Gastroesophageal sphincter (tissue), 4 donors: Measurements from ENCODE around the gene OXNAD1. TPM values are rescaled to one million over a fixed set of nuclear protein-coding genes. Genes with fewer than 3 reads are reported as not detected.

Experiments used
- ATAC-seq: fragments of 150-250 bp; one replicate; pipeline ENCODE4 v1.9.1; 2016; ENCODE audit warnings: mild to moderate bottlenecking, moderate library complexity
- H3K27ac ChIP-seq, 4 donors: fragments of 200-600 bp; sonication (generic) in 3 of 4; 1 replicate in 3 of 4; 2 replicates in 1 of 4; pipeline ENCODE4 v1.5.1; 2016 to 2019
- H3K27me3 ChIP-seq: fragments of 200-600 bp; sonication (generic); one replicate; pipeline ENCODE4 v1.5.1; 2019
- H3K36me3 ChIP-seq, 2 donors: fragments of 200-600 bp; sonication (generic); one replicate each; pipeline ENCODE4 v1.5.1; 2019; ENCODE audit warnings: control low read depth in 1 of 2
- H3K4me1 ChIP-seq, 3 donors: fragments of 200-600 bp; sonication (generic); 1 replicate in 2 of 3; 2 replicates in 1 of 3; pipeline ENCODE4 v1.5.1; 2016 to 2019; ENCODE audit warnings: control low read depth in 2 of 3
- H3K4me3 ChIP-seq, 2 donors: fragments of 200-600 bp; sonication (generic); one replicate each; pipeline ENCODE4 v1.5.1; 2019; ENCODE audit warnings: mild to moderate bottlenecking in 1 of 2, moderate library complexity in 1 of 2
- H3K9me3 ChIP-seq, 3 donors: fragments of 200-600 bp; sonication (generic); one replicate each; pipeline ENCODE4 v1.5.1; 2017 to 2019; ENCODE audit warnings: control low read depth in 2 of 3
- EP300 ChIP-seq: sonication (generic); formaldehyde crosslinking; IDR thresholded peaks from one replicate; pipeline ENCODE4 v1.6.1; 2017; ENCODE audit warnings: antibody characterized with exemption, mild to moderate bottlenecking
- POLR2A ChIP-seq, 2 donors: fragments of 450-650 bp; IDR thresholded peaks; one replicate each; pipeline ENCODE4 v1.6.1; 2017; ENCODE audit warnings: antibody characterized with exemption in 2 of 2, mild to moderate bottlenecking in 2 of 2, moderate library complexity in 1 of 2
- POLR2AphosphoS5 ChIP-seq: sonication (generic); formaldehyde crosslinking; IDR thresholded peaks from one replicate; pipeline ENCODE4 v1.6.1; 2017; ENCODE audit warnings: antibody characterized with exemption
- whole genome bisulfite sequencing, 2 donors: methylation state at CpG; one replicate each; pipeline ENCODE4 v1.1.5; 2018; ENCODE audit warnings: low coverage in 1 of 2; 5-methylcytosine and 5-hydroxymethylcytosine counted together
- total RNA-seq, 4 donors: library from RNA; depleted of rRNA; stranded (reverse); fragments of >200 nt; gene quantifications; one replicate each; pipeline ENCODE4 v1.1.0, GENCODE V29; 2016
- TF ChIP-seq, protein P1 (sequence below), 4 experiments: fragments of 200-600 bp in 2 of 4; fragments of 450-650 bp in 2 of 4; sonication (generic) in 1 of 4; IDR thresholded peaks; one replicate each; pipeline ENCODE4 v1.5.1; 2017 to 2019; ENCODE audit warnings: antibody characterized with exemption in 4 of 4, mild to moderate bottlenecking in 2 of 4, moderate library complexity in 2 of 4

OXNAD1 gene
- total RNA-seq, 4 donors from 2014 or later: 10.2 to 13.2 (median 12.4) TPM

GRCh38 chr3:16290007-16290826 is 25.2 kb downstream of the OXNAD1 start:
- ATAC-seq: peak; percentile 25
- Histone ChIP-seq H3K36me3 (peaks cover 0 to 35% of the 10 kb centered on the region in 2 donors), H3K4me3 (no peak overlapping the region), H3K27ac (peak overlapping the region in 2 of 4 donors; percentile 29 to 55), H3K9me3 (no peaks in the 10 kb centered on the region), H3K27me3 (no peaks in the 10 kb centered on the region), H3K4me1 (peaks cover 0 to 44% (median 5%) of the 10 kb centered on the region in 3 donors)
- WGBS, 2 donors: 53 to 57% methylated on average over 3 of the region's 3 CpGs
- TF ChIP-seq POLR2A (IDR thresholded peaks at IDR 0.05): no peak
- TF ChIP-seq POLR2AphosphoS5: no peak
- TF ChIP-seq, protein P1, sequence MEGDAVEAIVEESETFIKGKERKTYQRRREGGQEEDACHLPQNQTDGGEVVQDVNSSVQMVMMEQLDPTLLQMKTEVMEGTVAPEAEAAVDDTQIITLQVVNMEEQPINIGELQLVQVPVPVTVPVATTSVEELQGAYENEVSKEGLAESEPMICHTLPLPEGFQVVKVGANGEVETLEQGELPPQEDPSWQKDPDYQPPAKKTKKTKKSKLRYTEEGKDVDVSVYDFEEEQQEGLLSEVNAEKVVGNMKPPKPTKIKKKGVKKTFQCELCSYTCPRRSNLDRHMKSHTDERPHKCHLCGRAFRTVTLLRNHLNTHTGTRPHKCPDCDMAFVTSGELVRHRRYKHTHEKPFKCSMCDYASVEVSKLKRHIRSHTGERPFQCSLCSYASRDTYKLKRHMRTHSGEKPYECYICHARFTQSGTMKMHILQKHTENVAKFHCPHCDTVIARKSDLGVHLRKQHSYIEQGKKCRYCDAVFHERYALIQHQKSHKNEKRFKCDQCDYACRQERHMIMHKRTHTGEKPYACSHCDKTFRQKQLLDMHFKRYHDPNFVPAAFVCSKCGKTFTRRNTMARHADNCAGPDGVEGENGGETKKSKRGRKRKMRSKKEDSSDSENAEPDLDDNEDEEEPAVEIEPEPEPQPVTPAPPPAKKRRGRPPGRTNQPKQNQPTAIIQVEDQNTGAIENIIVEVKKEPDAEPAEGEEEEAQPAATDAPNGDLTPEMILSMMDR (IDR thresholded peaks at IDR 0.05): peak; percentile 66 to 88 (median 80)
- no peak for TF ChIP-seq EP300

DNA sequence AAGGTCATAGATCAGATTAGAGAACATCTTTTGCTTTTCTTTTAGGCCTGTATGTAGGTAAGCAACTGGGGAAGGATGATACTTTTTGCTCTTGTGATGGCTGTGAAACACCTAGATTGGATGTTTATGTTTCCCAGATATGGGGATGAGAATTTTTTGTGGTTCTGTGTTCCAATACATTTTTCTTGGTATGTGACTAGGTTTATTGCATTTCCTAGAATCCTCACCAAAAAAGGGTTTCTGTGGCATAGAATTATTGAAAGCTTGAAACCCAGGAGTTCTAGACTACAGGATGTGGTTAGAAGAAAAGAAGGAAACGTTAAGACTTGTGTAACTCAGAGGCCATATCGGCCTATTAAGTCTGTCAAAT is 25.8 kb downstream of the OXNAD1 start:
- WGBS, 2 donors: 43 to 48% methylated on average over 2 of the region's 2 CpGs
- peaks cover 0 to 44% (median 5%) of the 10 kb centered on the region in 3 donors for H3K4me1 ChIP-seq
- peaks cover 0 to 39% of the 10 kb centered on the region in 2 donors for H3K36me3 ChIP-seq
- TF ChIP-seq POLR2AphosphoS5 (no peak), POLR2A (IDR thresholded peaks at IDR 0.05) (no peak), EP300 (no peak)
- TF ChIP-seq, protein P1 (IDR thresholded peaks at IDR 0.05): no peak
- no peak for ATAC-seq
- H3K9me3 ChIP-seq: no peaks in the 10 kb centered on the region
- H3K27me3 ChIP-seq: no peaks in the 10 kb centered on the region
- H3K4me3 ChIP-seq: no peak overlapping the region
- peak overlapping the region in 2 of 4 donors; percentile 29 to 43 for H3K27ac ChIP-seq

DNA sequence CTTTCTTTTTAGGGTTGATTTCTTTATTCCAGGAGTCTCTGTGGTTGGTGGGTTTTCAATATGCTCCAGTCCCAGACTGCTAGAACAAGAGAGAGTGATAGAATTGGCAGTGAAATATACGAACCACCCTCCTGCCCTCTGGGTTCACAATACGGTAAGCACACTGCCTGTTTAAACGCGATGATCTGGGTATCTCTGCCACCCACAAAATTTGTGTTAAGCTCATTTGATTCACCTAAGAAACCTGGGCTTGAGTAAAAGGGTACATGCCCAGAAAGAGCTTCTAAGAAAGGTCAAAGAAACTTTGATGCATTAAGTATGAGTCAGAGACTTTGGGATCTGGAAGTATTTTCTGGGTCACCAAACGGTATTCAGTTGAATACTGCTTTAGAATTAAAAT is 29.8 kb downstream of the OXNAD1 start:
- Histone ChIP-seq H3K4me3 (no peak overlapping the region), H3K36me3 (peaks cover 0 to 16% of the 10 kb centered on the region in 2 donors), H3K27me3 (no peaks in the 10 kb centered on the region), H3K4me1 (peaks cover 3 to 27% (median 5%) of the 10 kb centered on the region in 3 donors), H3K27ac (no peak overlapping the region), H3K9me3 (no peaks in the 10 kb centered on the region)
- WGBS, 2 donors: 84% methylated on average over 5 of the region's 5 CpGs; no CpG with 5 or more reads in 1 of the 2 donors
- ATAC-seq: no peak
- TF ChIP-seq POLR2A (IDR thresholded peaks at IDR 0.05) (no peak), EP300 (no peak), POLR2AphosphoS5 (no peak)
- TF ChIP-seq, protein P1 (IDR thresholded peaks at IDR 0.05): no peak

DNA sequence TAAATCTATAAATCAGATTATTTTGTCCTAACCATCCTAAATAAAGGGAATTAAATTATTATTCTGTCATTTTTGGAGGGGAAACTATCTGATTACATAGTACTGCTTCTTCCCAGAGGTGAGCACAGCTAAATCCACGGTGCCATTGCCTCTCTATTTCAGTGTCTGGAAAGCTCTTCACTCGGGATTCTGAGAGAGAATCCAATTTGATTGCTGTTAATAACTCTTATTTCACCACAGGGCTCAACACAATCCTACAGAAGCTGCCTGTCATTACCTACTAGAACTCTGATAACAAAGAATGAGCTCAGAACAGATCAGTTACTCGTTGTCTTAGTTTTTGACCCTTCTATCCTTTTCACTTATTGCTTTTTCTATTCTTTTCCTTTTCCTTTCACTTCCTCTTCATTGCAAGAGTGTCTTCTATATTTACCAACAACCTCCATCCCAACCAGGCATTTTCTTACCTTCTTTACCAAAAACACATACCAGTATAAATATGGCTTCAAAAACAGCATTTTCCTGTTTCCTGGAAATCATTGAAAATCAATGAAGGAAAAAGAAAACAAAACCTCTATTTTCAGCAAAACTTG is 30.4 kb downstream of the OXNAD1 start:
- 81% methylated on average over 3 of the region's 3 CpGs for WGBS, 2 donors
- TF ChIP-seq POLR2AphosphoS5: no peak
- TF ChIP-seq EP300: no peak
- no peak for TF ChIP-seq POLR2A (IDR thresholded peaks at IDR 0.05)
- TF ChIP-seq, protein P1 (IDR thresholded peaks at IDR 0.05): no peak

More for the DNA sequence above, 30.4 kb downstream of the OXNAD1 start:
- Histone ChIP-seq H3K27me3 (no peaks in the 10 kb centered on the region), H3K9me3 (no peaks in the 10 kb centered on the region), H3K27ac (no peak overlapping the region), H3K4me3 (no peak overlapping the region), H3K4me1 (peaks cover 3 to 22% (median 5%) of the 10 kb centered on the region in 3 donors), H3K36me3 (peaks cover 0 to 16% of the 10 kb centered on the region in 2 donors)
- ATAC-seq: no peak
